IPS DF 19.7 (cell line): ENCODE results near the gene GNPTG.

Source experiments
- DNase-seq: peaks from one replicate; pipeline ENCODE4 v3.0.0-alpha.2; 2013; ENCODE audit warnings: low read depth, low spot score

Gene GNPTG

DNA sequence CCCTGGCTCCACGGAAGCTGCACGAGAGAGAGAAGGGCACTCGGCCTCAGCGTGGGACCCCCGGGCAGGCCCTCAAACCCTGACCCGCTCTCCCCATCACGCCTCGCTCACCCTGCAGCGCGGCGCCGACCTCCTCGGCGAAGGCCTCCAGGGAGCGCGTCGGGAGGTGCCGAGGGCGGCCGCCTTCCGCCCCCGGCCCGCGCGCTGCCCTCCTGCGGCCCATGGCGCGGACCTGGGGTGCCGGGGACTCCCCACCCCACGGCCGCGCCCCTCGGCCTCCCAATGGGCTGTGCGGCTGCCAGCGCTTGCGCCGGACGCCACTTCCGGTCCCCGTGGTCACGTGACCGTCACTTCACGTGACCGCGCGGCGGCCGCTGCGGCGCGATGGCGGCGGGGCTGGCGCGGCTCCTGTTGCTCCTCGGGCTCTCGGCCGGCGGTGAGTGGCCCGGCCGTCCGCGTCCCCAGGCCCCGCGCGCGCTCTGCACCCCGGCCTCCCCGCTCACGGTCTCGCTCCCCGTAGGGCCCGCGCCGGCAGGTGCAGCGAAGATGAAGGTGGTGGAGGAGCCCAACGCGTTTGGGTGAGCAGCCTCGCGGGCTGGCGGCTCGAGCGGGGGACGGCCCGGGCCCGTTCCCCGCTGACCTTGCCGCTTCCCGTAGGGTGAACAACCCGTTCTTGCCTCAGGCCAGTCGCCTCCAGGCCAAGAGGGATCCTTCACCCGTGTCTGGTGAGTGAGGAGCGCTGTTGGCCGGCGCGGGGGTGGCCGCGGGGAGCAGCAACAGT, at the start of gene GNPTG, which contains the start of gene TSR3:
Gene GNPTG (plus strand): TSS at position 350 of the 781 bp plus-strand sequence. CDS start 35 bp downstream, at position 385.
Gene TSR3 (minus strand): TSS at position 297 of the 781 bp plus-strand sequence. CDS start 74 bp downstream, at position 223.
- DNase-seq, result no peak

DNA sequence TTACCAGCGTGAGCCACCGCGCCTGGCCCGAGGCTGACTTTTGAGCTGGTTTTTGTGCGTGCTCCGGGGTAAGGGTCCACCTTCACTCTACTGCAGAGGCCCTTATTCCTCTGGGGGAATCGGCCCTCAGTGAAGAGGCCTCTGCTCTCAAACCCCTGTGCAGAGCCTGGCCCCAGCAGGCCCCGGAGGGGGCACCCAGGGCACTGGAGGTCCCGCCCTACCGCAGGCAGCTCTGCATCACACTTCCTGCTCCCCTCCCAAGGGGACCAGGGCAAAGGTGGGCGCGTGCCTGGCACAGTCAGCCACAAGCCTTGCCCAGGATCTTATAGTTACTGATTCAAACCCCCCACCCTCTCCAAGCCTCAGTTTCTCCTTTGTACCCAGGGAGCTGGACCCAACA, 45.9 kb upstream of the GNPTG start:
- DNase-seq, result no peak

DNA sequence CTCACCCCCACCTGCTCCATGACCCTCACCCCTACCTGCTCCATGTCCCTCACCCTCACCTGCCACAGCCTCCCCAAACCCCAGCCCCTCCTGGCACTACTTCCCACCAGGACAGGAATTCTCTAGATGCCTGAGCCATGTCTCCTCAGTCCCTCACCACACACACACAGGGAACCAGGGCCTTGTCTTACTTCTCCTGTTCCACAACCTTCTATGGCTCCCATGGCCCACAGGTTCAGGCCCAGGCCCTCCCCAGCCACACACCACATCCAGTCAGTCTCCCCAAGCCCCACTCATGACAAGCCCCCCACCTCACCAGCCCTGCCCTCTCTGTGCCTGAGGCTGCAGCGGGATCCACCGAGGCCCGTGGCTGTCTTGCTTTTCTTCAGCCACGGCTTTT, 45.4 kb upstream of the GNPTG start:
- DNase-seq, result no peak

DNA sequence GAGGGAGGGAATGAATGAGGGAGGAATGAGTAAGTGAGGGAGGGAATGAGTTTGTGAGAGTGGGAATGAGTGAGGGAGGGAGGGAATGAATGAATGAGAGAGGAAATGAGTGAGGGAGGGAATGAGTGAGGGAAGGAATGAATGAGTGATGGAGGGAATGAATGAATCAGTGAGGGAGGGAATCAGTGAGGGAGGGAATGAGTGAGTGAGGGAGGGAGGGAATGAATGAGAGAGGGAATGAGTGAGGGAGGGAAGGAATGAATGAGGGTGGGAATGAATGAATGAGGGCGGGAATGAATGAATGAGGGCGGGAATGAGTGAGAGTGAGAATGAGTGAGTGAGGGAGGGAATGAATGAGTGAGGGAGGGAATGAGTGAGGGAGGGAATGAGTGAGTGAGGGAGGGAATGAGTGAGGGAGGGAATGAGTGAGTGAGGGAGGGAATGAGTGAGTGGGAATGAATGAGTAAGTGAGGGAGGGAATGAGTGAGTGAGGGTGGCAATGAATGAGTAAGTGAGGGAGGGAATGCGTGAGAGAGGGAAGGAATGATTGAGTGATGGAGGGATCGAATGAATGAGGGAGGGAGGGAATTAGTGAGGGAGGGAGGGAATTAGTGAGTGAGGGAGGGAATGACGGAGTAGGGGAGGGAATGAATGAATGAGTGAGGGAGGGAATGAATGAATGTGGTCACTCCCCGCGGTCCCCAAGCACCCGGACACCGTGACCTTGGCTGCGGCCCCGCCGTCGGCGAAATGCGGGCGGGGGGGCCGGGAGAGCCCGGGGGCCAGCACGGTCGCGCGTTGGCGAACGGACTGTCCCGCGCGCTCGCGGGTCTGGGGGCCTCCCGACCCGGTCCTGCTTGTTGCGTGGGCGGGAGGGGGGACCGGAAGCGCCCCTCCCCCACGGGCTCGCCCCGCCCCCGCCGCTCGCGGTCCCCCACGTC, 43.4 kb upstream of the GNPTG start:
- no peak for DNase-seq

DNA sequence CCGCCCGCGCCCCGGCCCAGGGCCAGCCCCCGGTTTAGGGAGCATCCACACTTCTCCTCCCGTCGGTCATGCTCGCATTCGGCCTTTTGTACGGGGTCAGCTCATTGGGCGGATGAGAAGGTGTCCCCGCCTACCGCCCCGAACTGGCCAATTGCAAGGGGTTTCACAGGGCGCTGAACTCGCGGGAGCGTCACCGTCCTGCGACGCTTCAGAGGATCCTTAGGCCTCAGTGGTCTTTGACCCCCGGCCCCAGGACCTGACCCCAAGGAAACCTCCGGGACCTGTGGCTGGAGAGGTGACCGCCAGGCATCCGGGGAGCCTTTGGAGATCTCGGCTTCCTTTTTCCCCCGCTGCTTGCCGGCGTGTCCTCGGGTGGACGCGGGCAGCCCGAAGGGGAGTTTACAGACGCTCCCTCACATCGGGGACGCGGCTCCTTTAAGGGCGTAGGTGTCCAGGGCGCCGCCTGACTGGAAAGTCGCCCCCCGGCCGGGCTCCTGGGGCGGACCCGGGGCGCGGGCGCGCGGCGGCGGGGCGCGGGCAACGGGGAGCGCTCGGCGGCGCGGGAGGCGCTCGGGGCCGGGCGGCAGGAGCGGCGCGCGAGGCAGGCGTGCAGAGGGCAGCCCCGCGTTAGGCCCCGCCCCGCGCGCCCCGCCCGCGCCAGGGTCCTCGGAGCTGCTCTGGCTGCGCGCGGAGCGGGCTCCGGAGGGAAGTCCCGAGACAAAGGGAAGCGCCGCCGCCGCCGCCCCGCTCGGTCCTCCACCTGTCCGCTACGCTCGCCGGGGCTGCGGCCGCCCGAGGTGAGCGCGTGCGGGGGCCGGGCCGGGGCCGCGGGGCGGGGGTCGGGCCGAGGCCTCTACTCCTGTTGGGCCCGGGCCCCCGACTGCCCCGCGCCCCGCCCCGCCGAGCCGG, 42.5 kb upstream of the GNPTG start, which contains the start of gene UBE2I:
Gene UBE2I (plus strand): TSS at position 660 of the 909 bp plus-strand sequence. CDS start 4,395 bp downstream, outside the sequence.
- DNase-seq, result peak; percentile 82

DNA sequence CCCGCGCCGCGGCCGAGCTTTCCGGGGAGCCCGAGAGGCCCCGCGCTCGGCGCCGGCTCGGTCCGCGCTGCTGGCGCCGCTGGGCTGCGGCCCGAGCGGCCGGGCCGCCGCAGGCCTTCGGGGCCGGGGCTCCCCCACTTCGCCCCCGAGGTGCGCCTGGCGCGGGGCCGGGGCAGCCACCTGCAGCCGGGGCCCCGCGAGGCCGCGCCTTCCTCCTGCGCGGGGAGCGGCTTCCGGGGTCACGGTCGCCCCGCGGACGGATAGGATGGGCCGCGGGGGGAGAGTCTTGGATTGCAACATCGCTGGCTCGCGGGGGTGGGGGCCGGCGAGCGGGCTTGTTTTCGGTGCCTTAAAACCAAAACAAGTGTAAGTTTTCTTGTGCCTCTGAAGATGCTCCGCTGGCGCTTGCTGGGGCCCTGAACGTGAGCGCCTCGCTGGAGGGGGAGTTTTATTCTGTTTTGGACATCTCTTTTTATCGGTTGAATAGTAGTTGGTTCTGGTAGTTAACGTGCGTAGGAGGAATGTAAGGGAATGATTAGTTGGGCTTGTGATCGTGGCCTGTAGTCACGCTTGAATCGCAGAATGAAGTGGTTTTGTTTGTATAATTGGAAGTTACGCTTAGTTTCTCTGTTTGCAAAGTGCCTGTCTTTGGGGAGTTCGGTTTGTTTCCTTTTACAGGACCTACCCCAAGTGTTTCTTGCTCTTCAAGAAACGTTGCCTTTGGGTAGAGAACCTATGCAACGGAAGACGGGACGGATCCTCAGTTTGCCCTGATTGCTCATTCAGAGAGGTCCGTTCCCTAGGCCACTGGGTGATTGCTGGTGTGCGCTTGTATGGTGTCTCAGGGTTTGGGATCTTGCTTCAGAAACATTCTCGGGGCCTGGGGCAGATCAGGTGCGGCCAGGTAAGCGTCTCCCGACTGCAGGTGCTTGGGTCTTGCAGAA, 41.6 kb upstream of the GNPTG start:
- no peak for DNase-seq

DNA sequence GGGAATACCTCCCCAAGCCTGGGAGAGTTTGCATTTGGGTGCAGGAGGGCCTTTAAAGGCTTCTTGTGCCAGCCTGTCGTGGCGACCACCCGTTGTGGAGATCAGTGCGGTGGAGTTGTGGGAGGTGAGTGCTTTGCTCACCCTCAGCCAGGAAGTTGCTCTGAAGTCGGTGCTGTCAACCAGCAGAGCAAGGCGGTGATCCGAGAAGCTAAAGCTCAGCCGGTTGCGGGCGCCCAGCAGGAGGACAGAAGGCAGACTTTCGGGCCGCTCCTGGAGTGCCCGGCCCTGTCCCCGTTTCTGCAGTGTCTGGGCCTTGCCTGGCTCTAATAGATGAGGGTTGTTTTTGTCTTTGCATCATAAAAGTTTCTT, 40.9 kb upstream of the GNPTG start:
- no peak for DNase-seq

DNA sequence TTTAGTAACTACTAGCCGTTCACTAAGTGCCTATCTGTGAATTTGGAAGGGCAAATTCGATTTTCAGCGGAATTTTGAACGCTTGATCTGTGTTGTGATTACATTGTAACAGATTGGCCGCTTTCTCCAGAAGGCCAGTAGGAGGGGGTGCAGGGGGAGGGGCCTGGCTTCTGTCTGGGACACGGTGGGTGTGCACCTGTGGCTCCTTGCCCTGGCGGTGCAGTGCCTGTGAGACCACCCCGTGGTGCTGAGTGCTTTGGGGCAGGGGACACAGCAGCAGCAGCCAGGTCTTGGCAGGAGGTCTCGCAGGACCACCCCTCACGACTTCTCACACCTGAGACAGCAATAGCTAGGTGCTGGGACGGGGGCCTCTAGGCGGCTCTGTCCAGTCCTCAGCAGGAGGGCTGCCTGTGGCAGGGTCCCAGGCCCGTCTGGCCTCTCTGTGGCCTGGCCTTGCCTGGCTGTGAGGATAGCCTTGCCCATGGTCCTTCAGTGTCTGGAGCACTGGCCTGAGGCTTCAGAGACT, 40.5 kb upstream of the GNPTG start:
- DNase-seq, result no peak

DNA sequence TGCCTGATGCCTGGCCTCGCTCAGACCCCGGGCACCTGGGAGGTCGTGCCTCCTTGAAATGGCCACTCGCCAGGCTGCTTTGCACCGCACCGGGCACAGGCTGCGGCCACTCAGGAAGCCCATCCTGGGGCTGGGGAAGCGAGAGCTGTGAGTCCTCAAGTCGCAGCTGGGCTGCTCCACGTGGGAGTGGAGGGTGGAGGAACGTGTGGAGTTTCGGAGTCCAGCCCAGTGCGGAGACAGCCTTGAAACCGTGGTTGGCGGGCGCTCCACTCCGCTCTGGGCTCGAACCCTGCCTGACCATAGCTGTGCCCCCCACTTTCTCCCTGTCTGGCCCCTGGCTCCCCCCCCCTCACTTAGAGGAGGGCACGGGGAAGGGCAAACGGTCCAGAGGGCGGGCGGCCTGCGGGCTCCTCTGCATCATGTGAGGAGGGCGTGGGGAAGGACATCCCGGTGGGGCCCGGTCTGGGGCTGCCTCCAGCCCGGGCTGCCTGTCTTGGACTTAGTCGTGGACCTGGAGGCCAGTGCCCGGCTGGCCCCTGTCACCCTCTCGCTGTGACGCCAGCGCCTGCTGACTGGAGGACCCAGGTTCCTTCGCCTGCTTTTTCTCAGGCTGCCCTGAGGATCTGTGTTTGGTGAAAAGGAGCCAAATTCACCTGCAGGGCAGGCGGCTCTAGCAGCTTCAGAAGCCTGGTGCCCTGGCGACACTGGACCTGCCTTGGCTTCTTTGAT, 39.8 kb upstream of the GNPTG start:
- no peak for DNase-seq

DNA sequence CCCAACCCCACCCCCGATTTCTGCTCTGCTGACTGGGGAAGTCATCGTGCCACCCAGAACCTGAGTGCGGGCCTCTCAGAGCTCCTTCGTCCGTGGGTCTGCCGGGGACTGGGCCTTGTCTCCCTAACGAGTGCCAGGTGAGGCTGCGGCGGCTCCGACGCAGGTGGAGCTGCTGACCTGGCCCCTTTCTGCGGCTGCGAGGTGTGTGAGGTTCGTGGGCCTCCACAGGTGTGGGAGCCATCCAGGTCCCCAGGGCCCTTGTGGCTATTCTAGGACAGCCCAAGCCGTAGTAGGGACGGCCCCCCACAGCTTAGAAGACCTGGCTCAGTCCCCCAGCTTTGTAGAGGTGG, 39.3 kb upstream of the GNPTG start:
- DNase-seq, result no peak

DNA sequence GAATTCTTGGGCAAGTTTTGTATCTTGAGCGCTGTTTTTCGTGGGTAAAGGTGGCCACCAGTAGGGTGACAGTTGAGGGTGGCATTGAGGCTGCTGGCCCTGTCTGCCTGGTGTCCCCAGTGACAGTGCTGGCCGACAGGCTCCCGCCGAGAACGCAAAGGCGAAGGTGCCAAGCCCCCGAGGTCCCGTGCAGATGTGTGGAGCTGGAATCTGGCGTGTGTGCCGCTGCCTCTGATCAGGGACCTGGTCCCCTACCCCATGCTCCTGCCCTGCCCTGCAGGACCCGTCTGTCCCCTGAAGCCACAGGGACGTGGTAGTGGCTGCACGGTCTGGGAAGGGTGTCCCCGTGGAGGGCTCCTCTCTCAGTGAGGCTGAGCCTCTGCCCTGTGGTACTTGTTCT, 38.8 kb upstream of the GNPTG start:
- DNase-seq, result no peak

DNA sequence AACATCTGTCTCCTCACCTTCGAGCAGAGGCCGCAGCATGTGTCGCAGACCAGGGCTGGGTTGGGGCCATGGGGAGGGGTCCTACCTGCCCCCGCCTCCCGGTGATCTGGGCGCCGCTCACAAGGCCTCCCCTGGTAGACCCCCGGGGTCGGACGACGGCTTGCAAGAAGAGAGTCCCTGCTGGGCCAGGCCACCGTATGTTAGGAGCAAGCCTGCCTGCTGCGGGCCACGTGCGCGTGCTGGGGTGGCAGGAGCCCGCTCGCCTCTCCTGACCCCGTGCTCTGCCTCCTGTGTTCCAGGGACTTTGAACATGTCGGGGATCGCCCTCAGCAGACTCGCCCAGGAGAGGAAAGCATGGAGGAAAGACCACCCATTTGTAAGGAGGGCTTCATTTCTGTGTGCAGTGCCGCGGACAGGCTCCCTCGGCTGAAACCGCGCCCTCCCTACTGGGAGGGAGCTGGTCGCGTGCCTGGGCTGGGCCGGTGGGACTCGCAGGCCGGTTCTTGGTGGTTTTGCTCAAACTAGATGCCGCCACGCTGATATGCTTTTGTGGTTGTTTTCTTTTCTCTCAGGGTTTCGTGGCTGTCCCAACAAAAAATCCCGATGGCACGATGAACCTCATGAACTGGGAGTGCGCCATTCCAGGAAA, 37.9 kb upstream of the GNPTG start:
- DNase-seq, result no peak

DNA sequence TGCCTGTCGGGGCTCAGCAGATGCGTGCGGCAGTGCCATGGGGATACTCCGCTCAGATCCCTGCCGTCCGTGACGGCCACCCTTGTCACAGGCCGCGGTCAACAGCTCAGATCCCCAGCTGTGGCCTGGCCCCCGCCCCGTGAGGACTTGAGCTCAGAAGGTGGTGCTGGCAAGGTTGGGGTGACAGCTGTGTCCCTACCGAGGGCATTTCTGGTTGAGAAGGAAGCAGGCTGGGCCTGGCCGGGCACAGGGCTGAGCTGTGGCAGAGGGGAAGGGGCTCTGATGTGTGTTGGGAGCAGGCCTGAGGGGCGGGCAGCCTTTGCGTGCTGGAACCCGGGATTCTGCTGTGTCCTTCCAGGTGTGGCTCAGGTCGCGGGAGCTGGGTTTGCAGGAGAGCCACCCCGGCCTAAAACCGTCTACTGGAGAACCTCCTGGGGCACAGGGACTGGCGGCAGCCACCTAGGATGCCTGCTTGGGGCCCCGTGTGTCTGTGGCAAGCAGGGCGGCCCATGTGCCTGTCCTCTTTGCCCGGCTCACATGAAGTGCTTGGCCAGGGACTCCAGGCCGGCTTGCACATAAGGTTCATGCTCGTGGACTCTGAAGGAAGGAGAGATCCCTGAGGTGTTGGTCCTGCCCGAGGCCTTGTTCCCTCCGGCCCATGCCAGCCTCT, 37.2 kb upstream of the GNPTG start:
- no peak for DNase-seq

DNA sequence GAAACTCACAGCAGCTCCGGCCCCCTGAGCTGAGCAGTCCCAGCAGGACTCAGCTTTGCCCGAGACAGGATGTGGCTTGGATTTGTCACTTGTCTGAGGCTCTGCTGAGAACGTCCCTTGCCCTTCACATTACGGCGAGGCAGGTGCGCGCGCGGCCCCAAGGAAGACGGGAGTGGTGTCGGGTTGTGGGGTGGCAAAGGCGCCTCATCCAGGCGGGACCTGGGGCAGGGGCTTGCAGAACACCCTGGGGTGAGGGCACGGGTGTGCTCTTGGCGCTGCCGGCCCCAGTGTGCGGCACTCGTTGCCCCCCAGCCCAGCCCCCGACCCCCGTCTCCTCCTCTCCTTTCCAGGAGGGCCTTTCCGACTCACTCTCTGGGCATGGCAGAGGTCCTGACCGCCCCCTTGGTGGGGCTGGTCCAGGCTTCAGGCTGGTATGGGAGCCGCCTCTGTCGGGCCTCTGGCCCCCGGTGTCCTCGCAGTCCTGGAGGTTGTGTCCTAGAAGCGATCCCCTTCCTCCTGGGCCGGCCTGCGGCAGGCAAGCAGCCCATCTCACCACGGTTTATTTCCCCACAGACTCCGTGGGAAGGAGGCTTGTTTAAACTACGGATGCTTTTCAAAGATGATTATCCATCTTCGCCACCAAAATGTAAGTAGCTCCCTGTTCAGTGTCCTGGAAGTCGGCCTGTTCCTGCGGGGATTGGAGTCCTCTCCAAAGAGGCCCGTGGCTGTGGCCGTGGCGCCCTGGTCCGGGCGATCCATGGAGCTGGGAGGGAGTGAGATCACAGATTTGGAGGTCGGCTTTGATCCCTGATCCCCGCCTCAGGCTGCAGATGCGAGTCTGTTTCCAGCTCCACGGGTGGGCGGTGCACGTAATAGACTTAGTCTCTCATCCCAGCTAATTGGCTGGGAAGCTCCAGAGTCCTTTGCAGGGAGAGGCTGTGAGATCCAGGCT, 36.4 kb upstream of the GNPTG start:
- DNase-seq, result no peak

DNA sequence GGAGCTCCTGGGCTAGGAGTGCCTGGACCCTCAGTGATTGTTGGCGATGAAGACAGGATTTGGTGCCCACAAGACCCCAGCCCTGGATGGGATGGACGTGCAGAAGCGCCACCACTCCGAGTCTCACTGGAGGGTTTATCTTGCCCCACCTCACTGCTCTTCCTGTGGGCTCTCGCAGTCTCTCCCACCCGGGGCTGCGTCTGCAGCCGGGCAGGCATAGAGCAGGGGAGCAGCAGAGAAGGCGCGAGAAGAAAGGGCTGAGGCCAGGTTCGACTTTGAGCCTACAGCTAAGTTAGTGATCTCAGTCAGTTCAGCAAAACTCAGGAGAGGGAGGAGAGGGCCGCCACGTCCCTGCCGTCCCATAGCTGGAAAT, 35.7 kb upstream of the GNPTG start:
- DNase-seq, result no peak

DNA sequence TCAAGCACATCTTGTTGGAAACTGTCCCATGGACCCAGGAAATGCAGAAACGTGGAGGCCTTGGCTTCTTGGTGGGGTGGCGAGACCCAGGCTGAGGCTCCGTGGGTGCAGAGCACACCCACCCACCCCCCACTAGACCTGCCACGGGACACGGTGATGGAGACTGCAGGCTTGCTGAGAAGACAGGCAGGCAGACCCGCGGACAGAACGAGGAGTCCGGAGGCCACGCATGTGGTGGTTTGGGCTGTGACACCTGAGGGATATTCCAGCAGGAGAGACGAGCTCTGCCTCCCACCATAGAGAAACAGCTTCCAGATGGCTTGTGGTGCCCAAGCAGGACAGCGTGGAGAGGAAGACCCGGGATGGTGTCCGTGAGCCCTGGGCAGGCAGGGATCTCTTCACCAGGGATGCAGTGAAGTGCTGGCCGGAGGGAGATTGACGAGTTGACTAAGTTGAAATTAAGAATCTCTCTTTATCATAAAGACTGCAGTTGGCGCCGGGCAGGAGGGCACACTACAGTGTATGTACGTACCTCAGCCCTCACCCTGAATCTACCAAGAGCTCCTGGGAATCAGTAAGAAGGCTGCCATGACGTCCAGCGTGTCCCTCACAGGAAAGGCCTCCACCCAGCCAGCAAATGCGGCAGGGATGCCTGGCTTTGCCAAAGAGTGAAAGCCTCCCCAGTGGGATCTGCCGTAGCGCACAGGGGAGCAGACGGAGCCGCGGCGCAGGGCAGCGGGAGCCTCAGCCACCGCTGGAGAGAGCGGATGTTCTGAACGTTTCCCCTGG, 34.1 kb upstream of the GNPTG start:
- no peak for DNase-seq

DNA sequence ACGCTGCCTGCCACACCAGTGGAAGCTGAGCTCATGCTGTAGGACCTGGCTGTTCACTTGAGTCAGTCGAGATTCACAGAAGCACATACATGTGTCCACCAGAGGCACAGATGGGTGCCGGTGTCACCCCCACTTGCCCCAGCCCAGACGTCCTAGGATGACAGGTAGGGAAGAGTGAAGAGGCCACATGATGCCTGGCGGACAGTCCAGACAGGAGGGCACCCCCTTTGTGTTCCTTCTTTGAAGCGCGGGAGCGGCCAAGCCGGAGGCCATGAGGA, 33.5 kb upstream of the GNPTG start:
- DNase-seq, result no peak
